T-helper 2 cell (primary cell): Measurements from ENCODE around the gene RAB25.

Experiments
- DNase-seq, 5 experiments: peaks; one replicate each; pipeline versions ENCODE4 v3.0.0 to v3.0.0-alpha.2; 2012 to 2022

Gene RAB25

DNA sequence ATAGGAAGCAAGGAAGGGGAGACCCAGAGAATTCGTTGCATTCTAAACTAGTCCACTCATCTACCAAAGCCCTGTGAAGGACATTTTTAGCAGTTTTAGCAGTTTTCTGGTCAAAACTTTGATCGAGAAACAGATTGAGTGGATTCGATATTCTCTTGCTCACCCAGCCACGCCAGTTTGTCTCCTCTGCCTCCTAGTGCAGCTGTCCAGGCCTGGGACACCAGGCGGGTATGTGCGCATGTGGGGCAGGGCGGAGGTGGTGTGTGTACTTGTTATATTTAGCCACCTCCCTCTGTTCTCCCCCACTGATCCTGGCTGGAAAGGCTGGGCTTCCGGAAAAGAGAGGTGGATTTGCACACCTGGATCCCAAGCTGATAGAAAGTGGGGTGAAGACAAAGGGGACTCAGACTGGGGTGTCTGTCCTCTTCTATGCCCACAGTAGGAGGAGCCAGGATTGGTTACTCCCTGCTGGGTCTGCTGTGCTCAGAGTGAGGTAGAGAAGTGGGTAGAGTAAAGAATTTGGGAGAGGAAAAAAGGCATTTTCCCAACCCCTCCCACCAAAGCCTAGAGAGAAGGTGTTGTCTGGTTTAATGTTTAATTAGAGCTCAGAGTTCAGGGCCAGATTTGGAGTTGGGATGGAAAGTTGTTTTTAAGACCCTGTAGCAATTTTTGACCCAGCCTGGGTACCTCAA, 57.4 kb downstream of the RAB25 start:
- no peak for DNase-seq

GRCh38 chr1:156119503-156120209, 58.7 kb downstream of the RAB25 start:
- DNase-seq: peak in 1 of 5 experiments; percentile 39
